Medulla oblongata (tissue), 1 donor: ENCODE data around the gene EGFLAM.

Experiments
- DNase-seq: peaks from one replicate; pipeline ENCODE4 v3.0.0-alpha.2; 2015; ENCODE audit errors: extremely low spot score

The EGFLAM gene

GRCh38 chr5:38417658-38418017 lies 159.3 kb downstream of the EGFLAM start:
- no peak for DNase-seq

- DNase-seq, result no peak
Measured at GRCh38 chr5:38420246-38420645, 161.9 kb downstream of the EGFLAM start.

- DNase-seq, result peak; percentile 75
Measured at GRCh38 chr5:38420691-38421390, 162.5 kb downstream of the EGFLAM start.

- DNase-seq, result no peak
Measured at GRCh38 chr5:38422622-38423021, 164.3 kb downstream of the EGFLAM start.

GRCh38 chr5:38423276-38424147 lies 165.2 kb downstream of the EGFLAM start:
- no peak for DNase-seq

GRCh38 chr5:38424148-38425060 lies 166.0 kb downstream of the EGFLAM start:
- no peak for DNase-seq

GRCh38 chr5:38426490-38426889 lies 168.1 kb downstream of the EGFLAM start:
- no peak for DNase-seq

GRCh38 chr5:38426986-38427950 lies 168.9 kb downstream of the EGFLAM start:
- no peak for DNase-seq

- DNase-seq, result no peak
Measured at GRCh38 chr5:38431242-38431853, 173.0 kb downstream of the EGFLAM start.

- DNase-seq, result peak; percentile 14
Measured at GRCh38 chr5:38433160-38433861, 175.0 kb downstream of the EGFLAM start.

- DNase-seq, result no peak
Measured at GRCh38 chr5:38434966-38435705, 176.8 kb downstream of the EGFLAM start.

- no peak for DNase-seq
Measured at GRCh38 chr5:38438757-38439156, 180.4 kb downstream of the EGFLAM start.

GRCh38 chr5:38441453-38442246 lies 183.3 kb downstream of the EGFLAM start:
- DNase-seq, result peak; percentile 97

- no peak for DNase-seq
Measured at GRCh38 chr5:38442247-38442573, 183.9 kb downstream of the EGFLAM start.

- no peak for DNase-seq
Measured at GRCh38 chr5:38443390-38443789, 185.0 kb downstream of the EGFLAM start.

GRCh38 chr5:38445374-38446028 lies 187.1 kb downstream of the EGFLAM start:
- DNase-seq, result no peak

- DNase-seq, result no peak
Measured at GRCh38 chr5:38446029-38446522, 187.7 kb downstream of the EGFLAM start.

- no peak for DNase-seq
Measured at GRCh38 chr5:38447056-38447455, 188.7 kb downstream of the EGFLAM start.
